B cell (primary cell): ENCODE results near the gene C11orf21. TPM values are rescaled to one million over a fixed set of nuclear protein-coding genes. Genes with fewer than 3 reads are reported as not detected.

Source experiments
- ATAC-seq: fragments of 200-7000 bp; cut with Tn5 transposase; one replicate; pipeline ENCODE4 v1.10.0; 2021; ENCODE audit warnings: low read depth, mild to moderate bottlenecking, moderate number of reproducible peaks, moderate library complexity
- CTCF ChIA-PET: fragments of 350-600 bp; sonication (Branson Sonifier 250); formaldehyde crosslinking; loops from one replicate; lab custom pipeline; 2021; ENCODE audit warnings: antibody characterized with exemption, inconsistent platforms; lab: Charles Lee
- POLR2A ChIA-PET: fragments of 350-600 bp; sonication (Branson Sonifier 250); formaldehyde crosslinking; loops from one replicate; lab custom pipeline; 2021; ENCODE audit warnings: antibody characterized with exemption; lab: Charles Lee
- DNase-seq: peaks from one replicate; pipeline ENCODE4 v3.0.0; 2013
- H2AFZ ChIP-seq: 2 replicates; pipeline ENCODE4 v1.6.1; 2012; ENCODE audit warnings: mild to moderate bottlenecking, low read depth, low read length; ENCODE audit not compliant: insufficient read depth, poor library complexity, severe bottlenecking
- H3K27ac ChIP-seq, 2 donors: 1 replicate in 1 of 2; 2 replicates in 1 of 2; pipeline ENCODE4 v1.5.1; 2012 to 2013; ENCODE audit warnings: low read length in 2 of 2, mild to moderate bottlenecking in 2 of 2, moderate library complexity in 1 of 2
- H3K27me3 ChIP-seq, 4 experiments: fragments of 200-600 bp in 1 of 4; sonication (generic) in 1 of 4; replicated peaks in 1 of 4; 1 replicate in 2 of 4; 2 replicates in 2 of 4; pipeline versions ENCODE4 v1.6.1 to v1.7.0; 2013 to 2016; ENCODE audit warnings: low read length in 3 of 4, mild to moderate bottlenecking in 2 of 4, mixed read lengths in 1 of 4, moderate library complexity in 1 of 4; ENCODE audit not compliant: insufficient read depth in 4 of 4, control insufficient read depth in 3 of 4; ENCODE audit errors: control extremely low read depth in 1 of 4
- H3K36me3 ChIP-seq, 2 experiments: replicated peaks in 1 of 2; 1 replicate in 1 of 2; 2 replicates in 1 of 2; pipeline versions ENCODE4 v1.6.1 to v1.7.1; 2013; ENCODE audit warnings: low read length in 1 of 2; ENCODE audit not compliant: insufficient read depth in 2 of 2, control insufficient read depth in 1 of 2; ENCODE audit errors: control extremely low read depth in 1 of 2, extremely low read depth in 1 of 2
- H3K4me1 ChIP-seq, 2 donors: fragments of 200-600 bp in 1 of 2; sonication (generic) in 1 of 2; 1 replicate in 1 of 2; 2 replicates in 1 of 2; pipeline versions ENCODE4 v1.5.1 to v1.6.1; 2013 to 2017; ENCODE audit warnings: low read length in 2 of 2; ENCODE audit not compliant: control insufficient read depth in 2 of 2, insufficient read depth in 2 of 2
- H3K4me2 ChIP-seq: replicated peaks from 2 replicates; pipeline ENCODE3; 2012; ENCODE audit warnings: mild to moderate bottlenecking, low read depth, low read length; ENCODE audit not compliant: poor library complexity, severe bottlenecking
- H3K4me3 ChIP-seq, 5 experiments: fragments of 200-600 bp in 1 of 5; sonication (generic) in 1 of 5; 1 replicate in 3 of 5; 2 replicates in 2 of 5; pipeline versions ENCODE4 v1.5.1 to v1.7.0; 2011 to 2016; ENCODE audit warnings: low read length in 4 of 5, mild to moderate bottlenecking in 4 of 5, low read depth in 2 of 5, control low read depth in 1 of 5, moderate library complexity in 1 of 5; ENCODE audit not compliant: insufficient read depth in 1 of 5; ENCODE audit errors: control extremely low read depth in 1 of 5, extremely low read depth in 1 of 5
- H3K79me2 ChIP-seq: fragments of 200-600 bp; sonication (generic); one replicate; pipeline ENCODE4 v1.6.0; 2016; ENCODE audit warnings: low read length; ENCODE audit not compliant: control insufficient read depth, insufficient read depth
- H3K9ac ChIP-seq: fragments of 200-600 bp; sonication (generic); 2 replicates; pipeline ENCODE4 v1.6.1; 2017; ENCODE audit warnings: mild to moderate bottlenecking, low read length, moderate library complexity
- H3K9me3 ChIP-seq, 3 donors: one replicate each; pipeline versions ENCODE4 v1.6.1 to v1.7.1; 2013; ENCODE audit warnings: low read length in 2 of 3; ENCODE audit not compliant: control insufficient read depth in 2 of 3, insufficient read depth in 1 of 3; ENCODE audit errors: control extremely low read depth in 1 of 3
- H4K20me1 ChIP-seq: 2 replicates; pipeline ENCODE4 v1.6.0; 2012; ENCODE audit warnings: mild to moderate bottlenecking, low read length; ENCODE audit not compliant: insufficient read depth, control insufficient read depth, poor library complexity, severe bottlenecking
- H3K27ac Mint-ChIP-seq: one replicate; pipeline ENCODE4 v1.8.0; 2021; ENCODE audit warnings: mixed read lengths
- H3K27me3 Mint-ChIP-seq: one replicate; pipeline ENCODE4 v1.8.0; 2021; ENCODE audit warnings: mixed read lengths
- H3K4me1 Mint-ChIP-seq: one replicate; pipeline ENCODE4 v1.8.0; 2021; ENCODE audit warnings: mixed read lengths
- H3K4me3 Mint-ChIP-seq: one replicate; pipeline ENCODE4 v1.8.0; 2021; ENCODE audit warnings: mixed read lengths
- H3K9me3 Mint-ChIP-seq: one replicate; pipeline ENCODE4 v1.8.0; 2022; ENCODE audit warnings: mixed read lengths; ENCODE audit not compliant: insufficient read depth
- CTCF ChIP-seq: fragments of 200-600 bp; IDR thresholded peaks from one replicate; pipeline ENCODE4 v1.8.0; 2022; ENCODE audit warnings: antibody characterized with exemption, mild to moderate bottlenecking
- EZH2 ChIP-seq: IDR thresholded peaks from 2 replicates; pipeline ENCODE4 v1.6.1; 2012; ENCODE audit warnings: borderline replicate concordance, low read depth, mild to moderate bottlenecking, moderate library complexity, low read length; ENCODE audit not compliant: insufficient read depth, poor library complexity, severe bottlenecking
- WGBS: methylation state at CpG from one replicate; pipeline ENCODE4 v1.1.5; 2013; ENCODE audit warnings: missing lambda C conversion rate; ENCODE audit not compliant: insufficient coverage; 5-methylcytosine and 5-hydroxymethylcytosine counted together
- intact Hi-C: fragments of 100-400 bp; cut with micrococcal nuclease; formaldehyde crosslinking; loops from one replicate; pipeline ENCODE4 v1.10.0; 2022
- polyA plus RNA-seq: library from polyadenylated mRNA; depleted of rRNA; stranded (reverse); fragments of >200 nt; gene quantifications from 2 replicates; pipeline ENCODE4 v1.2.3, GENCODE V29; 2012
- total RNA-seq, 2 donors: library from RNA; stranded (reverse); fragments of 120-200 nt in 1 of 2; gene quantifications; 1 replicate in 1 of 2; 2 replicates in 1 of 2; pipeline versions ENCODE4 v1.2.3 to v1.2.4, GENCODE V29; 2013 to 2022

The C11orf21 gene
- total and polyA plus RNA-seq, 2 donors (not counting 1 experiment from before 2014, with no cell fraction given) = 22.8 to 38.9 TPM

- Mint-ChIP-seq H3K9me3 (no peaks in the 10 kb centered on the region), H3K4me3 (no peak overlapping the region), H3K27me3 (no peaks in the 10 kb centered on the region), H3K4me1 (peaks cover 47% of the 10 kb centered on the region), H3K27ac (peak overlapping the region; percentile 10)
- H3K27ac ChIP-seq = no peak overlapping the region
- CTCF ChIA-PET = interaction anchor here (1.1 to 15.0 kb wide), 5 partner anchors 8 to 143 kb away, joined by 3 to 583 read pairs (median 8); no protein-coding TSS in a partner anchor
- no peaks in the 10 kb centered on the region for H3K9me3 ChIP-seq
- no peak overlapping the region for H3K4me2 ChIP-seq
- no peak overlapping the region for H3K9ac ChIP-seq
- H3K4me1 ChIP-seq = peaks cover 31 to 37% of the 10 kb centered on the region in 2 donors
- no peak overlapping the region for H3K4me3 ChIP-seq
- ATAC-seq = no peak
- H4K20me1 ChIP-seq = no peaks in the 10 kb centered on the region
- TF ChIP-seq CTCF (no peak), EZH2 (no peak)
- no peak overlapping the region for H2AFZ ChIP-seq
- peaks cover 3 to 7% of the 10 kb centered on the region in 2 experiments for H3K36me3 ChIP-seq
- H3K79me2 ChIP-seq = peaks cover 2% of the 10 kb centered on the region
- no peak for DNase-seq
- intact Hi-C loops = no loop called here
- WGBS = 95% methylated on average over 10 of the region's 13 CpGs
- POLR2A ChIA-PET = no interaction called here
- H3K27me3 ChIP-seq = no peaks in the 10 kb centered on the region
Measured at GRCh38 chr11:2296913-2297622, 4.7 kb downstream of the C11orf21 start.
